Nephron (organoid): ENCODE measurements around the gene IDI1.
"Not testable (repeated sequence)": the region's sequence is repeated elsewhere in the genome, so short reads cannot be mapped to it uniquely, and the experiment has no call there.

ENCODE experiments used
- H3K27ac Mint-ChIP-seq, 3 experiments: 2 replicates each; pipeline ENCODE4 v1.8.0; 2020; ENCODE audit warnings: mixed read lengths in 3 of 3, mild to moderate bottlenecking in 2 of 3, moderate library complexity in 1 of 3
- H3K27me3 Mint-ChIP-seq: 2 replicates; pipeline ENCODE4 v1.8.0; 2021; ENCODE audit warnings: low read depth, mild to moderate bottlenecking, moderate library complexity, mixed read lengths
- H3K36me3 Mint-ChIP-seq: 2 replicates; pipeline ENCODE4 v1.8.0; 2020; ENCODE audit warnings: low read depth, mixed read lengths
- H3K4me1 Mint-ChIP-seq: 2 replicates; pipeline ENCODE4 v1.8.0; 2020; ENCODE audit warnings: mixed read lengths
- H3K4me3 Mint-ChIP-seq, 3 experiments: 2 replicates each; pipeline ENCODE4 v1.8.0; 2020; ENCODE audit warnings: mild to moderate bottlenecking in 3 of 3, mixed read lengths in 3 of 3, moderate library complexity in 2 of 3
- H3K9me3 Mint-ChIP-seq: 2 replicates; pipeline ENCODE4 v1.8.0; 2020; ENCODE audit warnings: mixed read lengths
- CTCF ChIP-seq, 3 experiments: fragments of 200-600 bp; sonication (generic); IDR thresholded peaks; one replicate each; pipeline ENCODE4 v1.5.0; 2021; ENCODE audit warnings: antibody characterized with exemption in 3 of 3; ENCODE audit not compliant: unreplicated experiment in 3 of 3

Gene IDI1

GRCh38 chr10:1019362-1019761, 29.6 kb downstream of the IDI1 start:
- H3K27ac Mint-ChIP-seq = peak overlapping the region in 1 of 3 experiments; percentile 44
- TF ChIP-seq CTCF (IDR thresholded peaks at IDR 0.05; ENCODE audit: unreplicated experiment in 3 of 3) = no peak
- H3K36me3 Mint-ChIP-seq = peaks cover 57% of the 10 kb centered on the region
- no peaks in the 10 kb centered on the region for H3K9me3 Mint-ChIP-seq
- no peaks in the 10 kb centered on the region for H3K27me3 Mint-ChIP-seq
- H3K4me3 Mint-ChIP-seq = no peak overlapping the region
- no peaks in the 10 kb centered on the region for H3K4me1 Mint-ChIP-seq

GRCh38 chr10:1015688-1016087, 33.2 kb downstream of the IDI1 start:
- H3K36me3 Mint-ChIP-seq = peaks cover 84% of the 10 kb centered on the region
- no peak overlapping the region for H3K27ac Mint-ChIP-seq
- H3K4me1 Mint-ChIP-seq = no peaks in the 10 kb centered on the region
- no peaks in the 10 kb centered on the region for H3K27me3 Mint-ChIP-seq
- no peak overlapping the region for H3K4me3 Mint-ChIP-seq
- H3K9me3 Mint-ChIP-seq = no peaks in the 10 kb centered on the region
- no peak for TF ChIP-seq CTCF (IDR thresholded peaks at IDR 0.05; ENCODE audit: unreplicated experiment in 3 of 3)

GRCh38 chr10:1011696-1012095, 37.2 kb downstream of the IDI1 start:
- H3K4me1 Mint-ChIP-seq = no peaks in the 10 kb centered on the region
- TF ChIP-seq CTCF (IDR thresholded peaks at IDR 0.05; ENCODE audit: unreplicated experiment in 3 of 3) = no peak
- no peaks in the 10 kb centered on the region for H3K9me3 Mint-ChIP-seq
- H3K27me3 Mint-ChIP-seq = no peaks in the 10 kb centered on the region
- H3K27ac Mint-ChIP-seq = no peak overlapping the region
- no peak overlapping the region for H3K4me3 Mint-ChIP-seq
- peaks cover 80% of the 10 kb centered on the region for H3K36me3 Mint-ChIP-seq

GRCh38 chr10:1010703-1011102, 38.2 kb downstream of the IDI1 start:
- Mint-ChIP-seq H3K4me1 (no peaks in the 10 kb centered on the region), H3K9me3 (no peaks in the 10 kb centered on the region), H3K27ac (no peak overlapping the region), H3K27me3 (no peaks in the 10 kb centered on the region), H3K36me3 (peaks cover 81% of the 10 kb centered on the region), H3K4me3 (no peak overlapping the region)
- no peak for TF ChIP-seq CTCF (IDR thresholded peaks at IDR 0.05; ENCODE audit: unreplicated experiment in 3 of 3)

- H3K27ac Mint-ChIP-seq, H3K4me1 Mint-ChIP-seq, H3K9me3 Mint-ChIP-seq, H3K4me3 Mint-ChIP-seq, H3K27me3 Mint-ChIP-seq: not testable (repeated sequence)
- peaks cover 84% of the 10 kb centered on the region for H3K36me3 Mint-ChIP-seq
Measured at GRCh38 chr10:1009947-1010346, 39.0 kb downstream of the IDI1 start.

GRCh38 chr10:1009071-1009494, 39.8 kb downstream of the IDI1 start:
- Mint-ChIP-seq H3K36me3 (peaks cover 81% of the 10 kb centered on the region), H3K4me1 (no peaks in the 10 kb centered on the region), H3K9me3 (no peaks in the 10 kb centered on the region), H3K4me3 (no peak overlapping the region), H3K27me3 (no peaks in the 10 kb centered on the region), H3K27ac (no peak overlapping the region)
- no peak for TF ChIP-seq CTCF (IDR thresholded peaks at IDR 0.05; ENCODE audit: unreplicated experiment in 3 of 3)
